ENCODE results near the gene FOSL2.

DNA sequence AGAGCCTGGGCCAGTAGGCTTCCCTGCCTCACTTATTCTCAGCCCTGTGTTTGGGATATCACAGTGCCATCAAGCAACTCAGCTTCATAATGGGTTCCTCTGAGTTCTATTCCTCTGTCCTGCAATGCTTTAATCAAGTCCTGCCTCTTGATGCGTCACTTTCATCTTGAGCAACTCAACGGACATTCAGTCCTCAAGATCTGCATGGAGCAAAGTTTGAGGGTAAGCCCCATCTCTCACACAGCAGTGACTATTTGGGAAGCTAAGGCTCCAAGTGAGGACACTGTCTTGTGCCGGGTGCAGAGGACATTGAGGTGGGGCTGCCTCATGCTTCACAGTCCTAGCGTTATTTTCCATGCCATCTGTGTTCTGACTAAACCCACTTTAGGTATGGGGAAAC, 52.3 kb downstream of the FOSL2 start:
- TF ChIP-seq ZBTB6 (tag by site-specific recombination; IDR thresholded peaks at IDR 0.05) (no peak), CTCF (tag by site-specific recombination; IDR thresholded peaks at IDR 0.05) (no peak)

Measured in HEK293 (cell line).